Measurements from ENCODE around the gene TMEM125.

TMEM125 gene

GRCh38 chr1:43293896-43294760 lies 24.3 kb downstream of the TMEM125 start:
- Mint-ChIP-seq H3K36me3 (ENCODE audit: low read depth) (no peaks in the 10 kb centered on the region), H3K27me3 (ENCODE audit: low read depth, poor library complexity) (no peaks in the 10 kb centered on the region), H3K4me3 (no peak overlapping the region), H3K4me1 (peaks cover 24% of the 10 kb centered on the region), H3K9me3 (no peaks in the 10 kb centered on the region), H3K27ac (no peak overlapping the region)
- TF ChIP-seq CTCF (IDR thresholded peaks at IDR 0.05): no peak
- no peak for DNase-seq

- no peak overlapping the region for H3K4me3 Mint-ChIP-seq
- H3K27ac Mint-ChIP-seq: no peak overlapping the region
- no peak for TF ChIP-seq CTCF (IDR thresholded peaks at IDR 0.05)
- peaks cover 30% of the 10 kb centered on the region for H3K4me1 Mint-ChIP-seq
- H3K36me3 Mint-ChIP-seq (ENCODE audit: low read depth): no peaks in the 10 kb centered on the region
- no peaks in the 10 kb centered on the region for H3K9me3 Mint-ChIP-seq
- no peak for DNase-seq
- no peaks in the 10 kb centered on the region for H3K27me3 Mint-ChIP-seq (ENCODE audit: low read depth, poor library complexity)
Measured at GRCh38 chr1:43294761-43295160, 25.0 kb downstream of the TMEM125 start.

- Mint-ChIP-seq H3K9me3 (no peaks in the 10 kb centered on the region), H3K36me3 (ENCODE audit: low read depth) (no peaks in the 10 kb centered on the region), H3K27ac (no peak overlapping the region), H3K4me1 (peaks cover 36% of the 10 kb centered on the region), H3K27me3 (ENCODE audit: low read depth, poor library complexity) (no peaks in the 10 kb centered on the region), H3K4me3 (no peak overlapping the region)
- TF ChIP-seq CTCF (IDR thresholded peaks at IDR 0.05): no peak
- DNase-seq: no peak
Measured at GRCh38 chr1:43296207-43296606, 26.4 kb downstream of the TMEM125 start.

- peaks cover 5% of the 10 kb centered on the region for H3K27me3 Mint-ChIP-seq (ENCODE audit: low read depth, poor library complexity)
- no peaks in the 10 kb centered on the region for H3K36me3 Mint-ChIP-seq (ENCODE audit: low read depth)
- H3K4me3 Mint-ChIP-seq: no peak overlapping the region
- H3K4me1 Mint-ChIP-seq: peaks cover 45% of the 10 kb centered on the region
- no peak for DNase-seq
- no peak for TF ChIP-seq CTCF (IDR thresholded peaks at IDR 0.05)
- H3K9me3 Mint-ChIP-seq: no peaks in the 10 kb centered on the region
- H3K27ac Mint-ChIP-seq: no peak overlapping the region
Measured at GRCh38 chr1:43298055-43298454, 28.3 kb downstream of the TMEM125 start.

GRCh38 chr1:43299101-43299500 lies 29.3 kb downstream of the TMEM125 start:
- H3K4me3 Mint-ChIP-seq: no peak overlapping the region
- H3K4me1 Mint-ChIP-seq: peaks cover 46% of the 10 kb centered on the region
- no peak overlapping the region for H3K27ac Mint-ChIP-seq
- H3K36me3 Mint-ChIP-seq (ENCODE audit: low read depth): no peaks in the 10 kb centered on the region
- DNase-seq: no peak
- TF ChIP-seq CTCF (IDR thresholded peaks at IDR 0.05): no peak
- peaks cover 5% of the 10 kb centered on the region for H3K27me3 Mint-ChIP-seq (ENCODE audit: low read depth, poor library complexity)
- no peaks in the 10 kb centered on the region for H3K9me3 Mint-ChIP-seq

All from nephron progenitor cell (in vitro differentiated cells).